Lung (tissue), 12 donors: ENCODE measurements around the gene NACA. TPM values are rescaled to one million over a fixed set of nuclear protein-coding genes. Genes with fewer than 3 reads are reported as not detected.

Experiments
- ATAC-seq: fragments of 200-7000 bp; cut with Tn5 transposase; one replicate; pipeline ENCODE4 v1.9.1; 2020; ENCODE audit warnings: moderate number of reproducible peaks; ENCODE audit not compliant: insufficient read depth, low FRiP score
- DNase-seq, 3 donors: peaks; one replicate each; pipeline ENCODE4 v3.0.0-alpha.2; 2013 to 2017
- H3K27ac ChIP-seq, 2 donors: one replicate each; pipeline ENCODE4 v1.5.1; 2013; ENCODE audit warnings: mild to moderate bottlenecking in 2 of 2, moderate library complexity in 2 of 2, control low read depth in 1 of 2, inconsistent platforms in 1 of 2, low read depth in 1 of 2, low read length in 1 of 2
- H3K27me3 ChIP-seq, 3 donors: one replicate each; pipeline ENCODE4 v1.5.1; 2013; ENCODE audit warnings: low read length in 2 of 3; ENCODE audit not compliant: control insufficient read depth in 3 of 3, insufficient read depth in 3 of 3
- H3K36me3 ChIP-seq, 4 donors: one replicate each; pipeline ENCODE4 v1.5.1; 2013; ENCODE audit warnings: low read length in 4 of 4, mild to moderate bottlenecking in 1 of 4, moderate library complexity in 1 of 4; ENCODE audit not compliant: control insufficient read depth in 4 of 4, insufficient read depth in 4 of 4
- H3K4me1 ChIP-seq, 5 donors: one replicate each; pipeline ENCODE4 v1.5.1; 2013; ENCODE audit warnings: low read length in 5 of 5, mild to moderate bottlenecking in 2 of 5, moderate library complexity in 1 of 5; ENCODE audit not compliant: control insufficient read depth in 5 of 5, insufficient read depth in 5 of 5
- H3K4me3 ChIP-seq: one replicate; pipeline ENCODE4 v1.5.1; 2013; ENCODE audit warnings: mild to moderate bottlenecking, control low read depth, moderate library complexity
- H3K9ac ChIP-seq, 2 donors: one replicate each; pipeline ENCODE4 v1.5.1; 2013; ENCODE audit warnings: low read length in 2 of 2, control low read depth in 1 of 2; ENCODE audit not compliant: insufficient read depth in 1 of 2
- H3K9me3 ChIP-seq, 4 donors: one replicate each; pipeline ENCODE4 v1.5.1; 2013; ENCODE audit warnings: low read length in 3 of 4, mild to moderate bottlenecking in 1 of 4, moderate library complexity in 1 of 4; ENCODE audit not compliant: control insufficient read depth in 4 of 4, insufficient read depth in 3 of 4
- WGBS, 2 donors: extraction: QIAGEN DNeasy Blood & Tissue Kit; methylation state at CpG; one replicate each; pipeline ENCODE4 v1.1.7; 2013; 5-methylcytosine and 5-hydroxymethylcytosine counted together
- polyA plus RNA-seq, 2 donors: library from polyadenylated mRNA; stranded (reverse); fragments of 200-250 nt; gene quantifications; one replicate each; pipeline ENCODE4 v1.2.1, GENCODE V29; 2013
- total RNA-seq, 2 donors: library from RNA; depleted of rRNA in 1 of 2; stranded (reverse); fragments of >200 nt in 1 of 2; gene quantifications; one replicate each; pipeline ENCODE4 v1.2.1, GENCODE V29; 2014 to 2021
- TF ChIP-seq, protein P1 (sequence below): IDR thresholded peaks from 2 replicates; pipeline ENCODE4 v1.5.1; 2012; ENCODE audit warnings: mild to moderate bottlenecking; ENCODE audit errors: control extremely low read depth, extremely low read depth
- donor health status: control.
- donor health status: control.
- donor health status: Bipolar disorder and iron deficiency.
- donor health status: healthy.
- donor health status: DM: yes; HTN: yes; CAD: no.

Gene NACA
- total and polyA plus RNA-seq, 4 donors, result 488 to 1,734 (median 1,161) TPM

DNA sequence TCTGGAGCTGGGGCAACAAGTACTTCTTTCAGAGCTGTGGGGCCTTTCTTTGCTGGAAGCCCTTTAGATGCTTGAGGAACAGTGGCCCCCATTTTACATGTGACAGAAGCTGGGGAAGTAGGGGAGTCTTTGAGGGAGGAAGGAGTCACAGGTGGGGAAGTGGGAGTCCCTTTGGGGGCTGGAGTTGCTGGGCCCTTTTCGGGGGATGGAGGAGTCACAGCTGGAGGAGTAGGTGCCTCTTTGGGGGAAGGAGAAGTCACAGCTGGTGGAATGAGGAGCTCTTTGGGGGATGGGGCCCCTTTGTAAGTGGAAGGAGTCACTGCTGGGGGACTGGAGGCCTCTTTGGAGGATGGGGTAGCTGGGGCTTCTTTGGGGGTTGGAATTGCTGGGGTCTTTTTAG is 8.6 kb downstream of the NACA start:
- H3K36me3 ChIP-seq, result peaks cover 39 to 61% (median 45%) of the 10 kb centered on the region in 4 donors
- H3K4me1 ChIP-seq, result peaks cover 15 to 34% (median 22%) of the 10 kb centered on the region in 5 donors
- no peak overlapping the region for H3K9ac ChIP-seq
- H3K4me3 ChIP-seq, result no peak overlapping the region
- 20 to 79% methylated on average over 1 of the region's 1 CpG for WGBS, 2 donors
- H3K9me3 ChIP-seq, result no peaks in the 10 kb centered on the region
- DNase-seq (no peak), ATAC-seq (no peak)
- no peaks in the 10 kb centered on the region for H3K27me3 ChIP-seq
- no peak overlapping the region for H3K27ac ChIP-seq
- TF ChIP-seq, protein P1, sequence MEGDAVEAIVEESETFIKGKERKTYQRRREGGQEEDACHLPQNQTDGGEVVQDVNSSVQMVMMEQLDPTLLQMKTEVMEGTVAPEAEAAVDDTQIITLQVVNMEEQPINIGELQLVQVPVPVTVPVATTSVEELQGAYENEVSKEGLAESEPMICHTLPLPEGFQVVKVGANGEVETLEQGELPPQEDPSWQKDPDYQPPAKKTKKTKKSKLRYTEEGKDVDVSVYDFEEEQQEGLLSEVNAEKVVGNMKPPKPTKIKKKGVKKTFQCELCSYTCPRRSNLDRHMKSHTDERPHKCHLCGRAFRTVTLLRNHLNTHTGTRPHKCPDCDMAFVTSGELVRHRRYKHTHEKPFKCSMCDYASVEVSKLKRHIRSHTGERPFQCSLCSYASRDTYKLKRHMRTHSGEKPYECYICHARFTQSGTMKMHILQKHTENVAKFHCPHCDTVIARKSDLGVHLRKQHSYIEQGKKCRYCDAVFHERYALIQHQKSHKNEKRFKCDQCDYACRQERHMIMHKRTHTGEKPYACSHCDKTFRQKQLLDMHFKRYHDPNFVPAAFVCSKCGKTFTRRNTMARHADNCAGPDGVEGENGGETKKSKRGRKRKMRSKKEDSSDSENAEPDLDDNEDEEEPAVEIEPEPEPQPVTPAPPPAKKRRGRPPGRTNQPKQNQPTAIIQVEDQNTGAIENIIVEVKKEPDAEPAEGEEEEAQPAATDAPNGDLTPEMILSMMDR, result no peak

GRCh38 chr12:56715798-56716197 is 9.3 kb downstream of the NACA start:
- TF ChIP-seq, protein P1, result no peak
- DNase-seq, result no peak
- H3K36me3 ChIP-seq, result peaks cover 35 to 56% (median 42%) of the 10 kb centered on the region in 4 donors
- H3K4me3 ChIP-seq, result no peak overlapping the region
- H3K27ac ChIP-seq, result no peak overlapping the region
- no peak for ATAC-seq
- H3K9ac ChIP-seq, result no peak overlapping the region
- no peaks in the 10 kb centered on the region for H3K9me3 ChIP-seq
- 78 to 81% methylated on average over 8 of the region's 8 CpGs for WGBS, 2 donors
- no peaks in the 10 kb centered on the region for H3K27me3 ChIP-seq
- peaks cover 9 to 28% (median 19%) of the 10 kb centered on the region in 5 donors for H3K4me1 ChIP-seq

GRCh38 chr12:56714431-56714929 is 10.6 kb downstream of the NACA start:
- WGBS, 2 donors, result 97 to 99% methylated on average over 2 of the region's 2 CpGs

More at GRCh38 chr12:56714431-56714929, 10.6 kb downstream of the NACA start:
- Histone ChIP-seq H3K4me3 (no peak overlapping the region), H3K36me3 (peaks cover 33 to 44% (median 38%) of the 10 kb centered on the region in 4 donors), H3K4me1 (peaks cover 6 to 16% (median 13%) of the 10 kb centered on the region in 5 donors), H3K9me3 (no peaks in the 10 kb centered on the region), H3K9ac (no peak overlapping the region), H3K27me3 (no peaks in the 10 kb centered on the region), H3K27ac (no peak overlapping the region)
- ATAC-seq, result no peak
- TF ChIP-seq, protein P1, result no peak
- no peak for DNase-seq
